22Rv1 (cell line): Measurements from ENCODE around the gene SRC.

Experiments
- ZFX ChIP-seq: fragments of 450-650 bp; IDR thresholded peaks from 2 replicates; pipeline ENCODE4 v1.6.1; 2017; ENCODE audit warnings: antibody characterized with exemption, borderline replicate concordance
- TF ChIP-seq, protein P1 (sequence below): fragments of 450-650 bp; IDR thresholded peaks from 2 replicates; pipeline ENCODE4 v1.5.1; 2017; ENCODE audit warnings: mild to moderate bottlenecking

DNA sequence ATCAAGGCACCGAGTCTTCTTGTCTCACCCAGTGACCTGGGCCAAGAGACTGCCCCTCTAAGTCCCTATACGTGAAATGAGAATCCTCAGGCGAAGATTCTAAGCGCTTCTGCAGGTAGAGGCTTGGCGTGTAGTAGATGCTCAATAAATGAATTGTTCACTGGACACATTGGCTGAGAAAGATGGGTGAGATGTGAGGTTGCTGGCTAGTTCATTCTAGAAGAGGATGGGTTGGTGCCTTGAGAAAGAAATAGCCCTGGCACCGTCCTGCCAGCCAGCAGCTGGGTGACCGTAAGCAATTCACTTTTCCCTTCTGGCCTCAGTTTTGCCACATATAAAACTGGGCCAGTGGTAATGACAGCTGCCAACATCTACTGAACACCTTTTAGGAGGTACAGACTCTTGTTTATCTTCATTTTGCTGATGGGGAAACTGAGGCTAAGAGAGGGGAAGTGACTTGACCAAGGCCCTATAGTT is 1.4 kb downstream of the SRC start:
- TF ChIP-seq, protein P1, sequence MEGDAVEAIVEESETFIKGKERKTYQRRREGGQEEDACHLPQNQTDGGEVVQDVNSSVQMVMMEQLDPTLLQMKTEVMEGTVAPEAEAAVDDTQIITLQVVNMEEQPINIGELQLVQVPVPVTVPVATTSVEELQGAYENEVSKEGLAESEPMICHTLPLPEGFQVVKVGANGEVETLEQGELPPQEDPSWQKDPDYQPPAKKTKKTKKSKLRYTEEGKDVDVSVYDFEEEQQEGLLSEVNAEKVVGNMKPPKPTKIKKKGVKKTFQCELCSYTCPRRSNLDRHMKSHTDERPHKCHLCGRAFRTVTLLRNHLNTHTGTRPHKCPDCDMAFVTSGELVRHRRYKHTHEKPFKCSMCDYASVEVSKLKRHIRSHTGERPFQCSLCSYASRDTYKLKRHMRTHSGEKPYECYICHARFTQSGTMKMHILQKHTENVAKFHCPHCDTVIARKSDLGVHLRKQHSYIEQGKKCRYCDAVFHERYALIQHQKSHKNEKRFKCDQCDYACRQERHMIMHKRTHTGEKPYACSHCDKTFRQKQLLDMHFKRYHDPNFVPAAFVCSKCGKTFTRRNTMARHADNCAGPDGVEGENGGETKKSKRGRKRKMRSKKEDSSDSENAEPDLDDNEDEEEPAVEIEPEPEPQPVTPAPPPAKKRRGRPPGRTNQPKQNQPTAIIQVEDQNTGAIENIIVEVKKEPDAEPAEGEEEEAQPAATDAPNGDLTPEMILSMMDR: no peak
- TF ChIP-seq ZFX: no peak
